BE2C (cell line): Measurements from ENCODE around the gene IGLL5.

Experiments used
- DNase-seq: peaks from one replicate; pipeline ENCODE4 v3.0.0-alpha.2; 2020
- H3K27me3 ChIP-seq: fragments of 250-450 bp; sonication (Bioruptor Pico); 2 replicates; pipeline ENCODE4 v1.5.1; 2020; ENCODE audit warnings: mild to moderate bottlenecking
- H3K36me3 ChIP-seq: fragments of 250-450 bp; sonication (Bioruptor Pico); 2 replicates; pipeline ENCODE4 v1.5.1; 2020; ENCODE audit warnings: mild to moderate bottlenecking
- H3K4me1 ChIP-seq: fragments of 250-450 bp; sonication (Bioruptor Pico); 2 replicates; pipeline ENCODE4 v1.5.1; 2020
- H3K4me3 ChIP-seq: 2 replicates; pipeline ENCODE4 v1.5.1; 2011; ENCODE audit warnings: low read depth, low read length
- H3K9me3 ChIP-seq: fragments of 250-450 bp; sonication (Bioruptor Pico); 2 replicates; pipeline ENCODE4 v1.5.1; 2020
- TF ChIP-seq, protein P1 (sequence below): IDR thresholded peaks from 2 replicates; pipeline ENCODE4 v1.5.1; 2012; ENCODE audit warnings: mild to moderate bottlenecking, low read depth, low read length

The IGLL5 gene

DNA sequence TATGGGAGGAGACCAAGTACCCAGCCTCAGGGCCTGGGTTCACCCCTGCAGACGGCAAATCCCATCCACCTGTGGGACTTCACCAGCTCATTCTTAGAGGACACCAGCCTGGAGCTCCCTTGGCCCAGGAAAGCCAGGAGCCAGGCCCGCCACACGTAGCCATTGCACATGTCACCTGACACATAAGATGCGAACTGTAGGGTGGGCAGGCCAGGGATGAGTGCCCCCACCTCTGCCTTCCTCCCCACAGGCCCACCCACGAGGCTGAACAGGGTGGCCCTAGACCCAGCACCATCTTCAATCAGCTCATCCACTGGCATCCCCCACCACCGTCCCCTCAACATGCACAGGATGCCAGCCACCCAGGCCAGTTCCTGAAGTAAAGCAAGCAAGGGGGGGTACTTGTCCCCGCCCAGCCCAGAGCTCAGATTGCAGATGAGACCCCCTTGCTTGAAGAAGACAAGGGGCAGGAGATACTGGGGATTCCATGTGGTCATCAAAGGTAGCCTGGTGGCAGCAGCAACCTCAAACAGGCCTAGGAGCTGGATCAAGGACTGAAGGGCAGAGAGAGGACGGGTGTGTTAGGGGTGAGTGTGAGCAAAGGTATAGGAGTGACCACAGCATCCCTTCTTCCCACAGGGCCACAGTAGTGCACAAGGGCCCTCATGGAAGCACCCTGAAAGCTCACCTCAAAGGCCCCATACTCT lies 45.6 kb downstream of the IGLL5 start:
- TF ChIP-seq, protein P1, sequence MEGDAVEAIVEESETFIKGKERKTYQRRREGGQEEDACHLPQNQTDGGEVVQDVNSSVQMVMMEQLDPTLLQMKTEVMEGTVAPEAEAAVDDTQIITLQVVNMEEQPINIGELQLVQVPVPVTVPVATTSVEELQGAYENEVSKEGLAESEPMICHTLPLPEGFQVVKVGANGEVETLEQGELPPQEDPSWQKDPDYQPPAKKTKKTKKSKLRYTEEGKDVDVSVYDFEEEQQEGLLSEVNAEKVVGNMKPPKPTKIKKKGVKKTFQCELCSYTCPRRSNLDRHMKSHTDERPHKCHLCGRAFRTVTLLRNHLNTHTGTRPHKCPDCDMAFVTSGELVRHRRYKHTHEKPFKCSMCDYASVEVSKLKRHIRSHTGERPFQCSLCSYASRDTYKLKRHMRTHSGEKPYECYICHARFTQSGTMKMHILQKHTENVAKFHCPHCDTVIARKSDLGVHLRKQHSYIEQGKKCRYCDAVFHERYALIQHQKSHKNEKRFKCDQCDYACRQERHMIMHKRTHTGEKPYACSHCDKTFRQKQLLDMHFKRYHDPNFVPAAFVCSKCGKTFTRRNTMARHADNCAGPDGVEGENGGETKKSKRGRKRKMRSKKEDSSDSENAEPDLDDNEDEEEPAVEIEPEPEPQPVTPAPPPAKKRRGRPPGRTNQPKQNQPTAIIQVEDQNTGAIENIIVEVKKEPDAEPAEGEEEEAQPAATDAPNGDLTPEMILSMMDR = no peak
- no peak overlapping the region for H3K4me3 ChIP-seq
- H3K9me3 ChIP-seq = no peaks in the 10 kb centered on the region

DNA sequence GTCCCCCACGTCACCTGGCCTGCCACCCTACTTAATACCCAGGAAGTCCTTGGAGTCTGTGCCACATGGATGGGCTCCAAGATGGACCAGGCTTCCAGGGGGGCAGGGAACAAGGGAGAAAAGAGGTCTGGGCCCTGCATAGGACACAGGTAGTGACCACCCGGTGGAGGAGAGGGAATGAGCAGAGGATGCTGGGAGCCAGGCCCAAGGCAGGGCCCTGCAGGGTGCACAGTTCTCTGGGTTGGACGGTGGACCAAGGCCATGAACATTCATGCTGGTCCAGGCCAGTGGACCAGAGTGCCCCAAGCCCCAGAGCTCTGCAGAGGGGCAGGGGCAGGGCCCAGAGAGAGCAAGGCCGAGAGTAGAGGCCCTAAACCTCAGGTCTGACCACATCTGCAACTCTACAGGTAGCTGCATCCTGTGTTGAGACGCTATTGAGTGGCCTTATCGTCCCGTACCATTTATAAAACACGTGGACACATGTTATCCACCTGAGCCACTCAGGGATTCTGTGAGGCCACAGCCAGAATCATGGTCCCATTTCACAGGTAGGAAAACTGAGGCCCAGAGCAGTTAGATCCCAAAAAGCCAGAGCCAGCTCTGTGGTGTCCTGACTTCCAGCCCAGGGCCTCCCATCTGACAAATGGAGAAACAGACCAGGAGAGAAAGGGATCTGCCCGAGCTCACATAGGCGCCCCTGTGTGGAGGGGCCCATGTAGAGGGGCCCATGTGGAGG lies 46.4 kb downstream of the IGLL5 start:
- no peaks in the 10 kb centered on the region for H3K9me3 ChIP-seq
- no peak overlapping the region for H3K4me3 ChIP-seq
- no peaks in the 10 kb centered on the region for H3K4me1 ChIP-seq
- TF ChIP-seq, protein P1 = no peak
- H3K27me3 ChIP-seq = no peaks in the 10 kb centered on the region
- H3K36me3 ChIP-seq = no peaks in the 10 kb centered on the region
- DNase-seq = no peak

More for the DNA sequence above, 45.6 kb downstream of the IGLL5 start:
- no peaks in the 10 kb centered on the region for H3K36me3 ChIP-seq
- no peak for DNase-seq
- no peaks in the 10 kb centered on the region for H3K27me3 ChIP-seq
- no peaks in the 10 kb centered on the region for H3K4me1 ChIP-seq

DNA sequence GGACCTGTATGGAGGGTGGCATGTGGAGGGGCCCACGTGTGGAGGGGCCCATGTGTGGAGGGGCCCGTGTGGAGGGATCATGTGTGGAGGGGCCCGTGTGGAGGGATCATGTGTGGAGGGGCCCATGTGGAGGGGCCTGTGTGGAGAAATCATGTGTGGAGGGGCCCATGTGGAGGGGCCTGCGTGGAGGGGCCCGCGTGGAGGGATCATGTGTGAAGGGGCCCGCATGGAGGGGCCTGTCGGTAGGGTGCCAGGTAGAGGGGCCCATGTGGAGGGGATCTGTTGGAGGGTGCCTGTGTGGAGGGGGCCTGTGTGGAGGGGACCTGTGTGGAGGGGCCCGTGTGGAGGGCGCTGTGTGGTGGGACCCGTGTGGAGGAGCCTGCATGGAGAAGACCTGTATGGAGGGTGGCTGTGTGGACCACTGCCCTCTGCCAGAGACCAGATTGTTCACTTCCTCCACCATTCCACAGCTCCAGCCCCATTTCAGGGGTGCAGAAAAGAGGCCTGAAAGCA lies 47.0 kb downstream of the IGLL5 start:
- TF ChIP-seq, protein P1 = no peak
- H3K4me3 ChIP-seq = no peak overlapping the region
- no peaks in the 10 kb centered on the region for H3K36me3 ChIP-seq
- no peaks in the 10 kb centered on the region for H3K9me3 ChIP-seq
- DNase-seq = no peak
- no peaks in the 10 kb centered on the region for H3K27me3 ChIP-seq
- no peaks in the 10 kb centered on the region for H3K4me1 ChIP-seq

DNA sequence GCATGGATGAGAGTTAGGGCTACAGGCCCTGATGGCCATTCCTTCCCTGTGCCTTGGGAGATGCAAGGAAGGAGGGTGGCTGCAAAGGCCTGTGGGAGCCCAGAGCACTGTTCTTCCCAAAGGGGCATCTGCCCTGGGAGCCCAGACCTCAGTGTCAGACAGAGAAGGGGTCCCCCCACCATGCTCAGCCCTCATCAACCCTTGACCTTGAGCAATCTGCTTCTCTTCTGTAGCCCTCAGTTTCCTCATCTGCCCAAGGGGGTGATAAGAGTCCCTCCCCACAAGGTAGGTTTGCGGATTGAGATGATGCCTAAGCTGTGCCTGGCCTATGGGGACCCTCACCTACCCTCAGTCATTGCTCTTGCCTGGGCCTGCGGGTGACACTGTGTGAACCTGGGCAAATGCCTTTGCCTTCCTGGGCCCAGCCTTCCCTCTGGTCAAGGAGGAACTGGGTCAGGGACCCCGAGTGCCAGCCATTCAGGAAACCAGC lies 47.5 kb downstream of the IGLL5 start:
- Histone ChIP-seq H3K4me3 (no peak overlapping the region), H3K4me1 (no peaks in the 10 kb centered on the region), H3K9me3 (no peaks in the 10 kb centered on the region), H3K27me3 (no peaks in the 10 kb centered on the region), H3K36me3 (no peaks in the 10 kb centered on the region)
- TF ChIP-seq, protein P1 = no peak
- no peak for DNase-seq

GRCh38 chr22:22935546-22936157 lies 48.0 kb downstream of the IGLL5 start:
- H3K4me1 ChIP-seq = no peaks in the 10 kb centered on the region

More at GRCh38 chr22:22935546-22936157, 48.0 kb downstream of the IGLL5 start:
- no peaks in the 10 kb centered on the region for H3K27me3 ChIP-seq
- TF ChIP-seq, protein P1 = no peak
- no peak for DNase-seq
- H3K36me3 ChIP-seq = no peaks in the 10 kb centered on the region
- no peaks in the 10 kb centered on the region for H3K9me3 ChIP-seq
- no peak overlapping the region for H3K4me3 ChIP-seq
